Measurements from ENCODE around the gene PYGM. TPM values are rescaled to one million over a fixed set of nuclear protein-coding genes. Genes with fewer than 3 reads are reported as not detected.

PYGM gene
- total and polyA plus RNA-seq, 2 of the 8 experiments (the other 6 are each of a cell fraction or from before 2014, with no cell fraction given), result 9.6 to 10.0 TPM

DNA sequence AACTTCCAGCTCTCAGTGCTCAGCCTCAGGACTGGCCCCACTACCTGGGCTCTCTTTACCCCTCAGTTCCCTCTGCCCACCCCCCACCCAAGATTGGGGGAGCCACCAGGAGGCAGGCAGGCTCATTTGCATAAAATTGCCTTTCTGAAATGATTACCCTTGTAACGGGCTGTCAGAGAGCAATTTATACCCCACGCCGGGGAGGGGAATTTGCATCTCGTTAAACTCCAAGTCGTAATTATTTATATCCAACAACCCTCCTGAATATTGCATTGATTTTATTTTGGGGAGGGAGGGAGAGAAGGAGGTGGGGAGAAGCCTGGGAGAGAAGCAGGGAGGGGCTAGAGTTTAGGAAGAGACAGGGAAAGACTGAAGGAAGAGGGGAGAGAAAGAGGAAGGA, 45.1 kb downstream of the PYGM start (continued):
- TF ChIP-seq, protein P1, sequence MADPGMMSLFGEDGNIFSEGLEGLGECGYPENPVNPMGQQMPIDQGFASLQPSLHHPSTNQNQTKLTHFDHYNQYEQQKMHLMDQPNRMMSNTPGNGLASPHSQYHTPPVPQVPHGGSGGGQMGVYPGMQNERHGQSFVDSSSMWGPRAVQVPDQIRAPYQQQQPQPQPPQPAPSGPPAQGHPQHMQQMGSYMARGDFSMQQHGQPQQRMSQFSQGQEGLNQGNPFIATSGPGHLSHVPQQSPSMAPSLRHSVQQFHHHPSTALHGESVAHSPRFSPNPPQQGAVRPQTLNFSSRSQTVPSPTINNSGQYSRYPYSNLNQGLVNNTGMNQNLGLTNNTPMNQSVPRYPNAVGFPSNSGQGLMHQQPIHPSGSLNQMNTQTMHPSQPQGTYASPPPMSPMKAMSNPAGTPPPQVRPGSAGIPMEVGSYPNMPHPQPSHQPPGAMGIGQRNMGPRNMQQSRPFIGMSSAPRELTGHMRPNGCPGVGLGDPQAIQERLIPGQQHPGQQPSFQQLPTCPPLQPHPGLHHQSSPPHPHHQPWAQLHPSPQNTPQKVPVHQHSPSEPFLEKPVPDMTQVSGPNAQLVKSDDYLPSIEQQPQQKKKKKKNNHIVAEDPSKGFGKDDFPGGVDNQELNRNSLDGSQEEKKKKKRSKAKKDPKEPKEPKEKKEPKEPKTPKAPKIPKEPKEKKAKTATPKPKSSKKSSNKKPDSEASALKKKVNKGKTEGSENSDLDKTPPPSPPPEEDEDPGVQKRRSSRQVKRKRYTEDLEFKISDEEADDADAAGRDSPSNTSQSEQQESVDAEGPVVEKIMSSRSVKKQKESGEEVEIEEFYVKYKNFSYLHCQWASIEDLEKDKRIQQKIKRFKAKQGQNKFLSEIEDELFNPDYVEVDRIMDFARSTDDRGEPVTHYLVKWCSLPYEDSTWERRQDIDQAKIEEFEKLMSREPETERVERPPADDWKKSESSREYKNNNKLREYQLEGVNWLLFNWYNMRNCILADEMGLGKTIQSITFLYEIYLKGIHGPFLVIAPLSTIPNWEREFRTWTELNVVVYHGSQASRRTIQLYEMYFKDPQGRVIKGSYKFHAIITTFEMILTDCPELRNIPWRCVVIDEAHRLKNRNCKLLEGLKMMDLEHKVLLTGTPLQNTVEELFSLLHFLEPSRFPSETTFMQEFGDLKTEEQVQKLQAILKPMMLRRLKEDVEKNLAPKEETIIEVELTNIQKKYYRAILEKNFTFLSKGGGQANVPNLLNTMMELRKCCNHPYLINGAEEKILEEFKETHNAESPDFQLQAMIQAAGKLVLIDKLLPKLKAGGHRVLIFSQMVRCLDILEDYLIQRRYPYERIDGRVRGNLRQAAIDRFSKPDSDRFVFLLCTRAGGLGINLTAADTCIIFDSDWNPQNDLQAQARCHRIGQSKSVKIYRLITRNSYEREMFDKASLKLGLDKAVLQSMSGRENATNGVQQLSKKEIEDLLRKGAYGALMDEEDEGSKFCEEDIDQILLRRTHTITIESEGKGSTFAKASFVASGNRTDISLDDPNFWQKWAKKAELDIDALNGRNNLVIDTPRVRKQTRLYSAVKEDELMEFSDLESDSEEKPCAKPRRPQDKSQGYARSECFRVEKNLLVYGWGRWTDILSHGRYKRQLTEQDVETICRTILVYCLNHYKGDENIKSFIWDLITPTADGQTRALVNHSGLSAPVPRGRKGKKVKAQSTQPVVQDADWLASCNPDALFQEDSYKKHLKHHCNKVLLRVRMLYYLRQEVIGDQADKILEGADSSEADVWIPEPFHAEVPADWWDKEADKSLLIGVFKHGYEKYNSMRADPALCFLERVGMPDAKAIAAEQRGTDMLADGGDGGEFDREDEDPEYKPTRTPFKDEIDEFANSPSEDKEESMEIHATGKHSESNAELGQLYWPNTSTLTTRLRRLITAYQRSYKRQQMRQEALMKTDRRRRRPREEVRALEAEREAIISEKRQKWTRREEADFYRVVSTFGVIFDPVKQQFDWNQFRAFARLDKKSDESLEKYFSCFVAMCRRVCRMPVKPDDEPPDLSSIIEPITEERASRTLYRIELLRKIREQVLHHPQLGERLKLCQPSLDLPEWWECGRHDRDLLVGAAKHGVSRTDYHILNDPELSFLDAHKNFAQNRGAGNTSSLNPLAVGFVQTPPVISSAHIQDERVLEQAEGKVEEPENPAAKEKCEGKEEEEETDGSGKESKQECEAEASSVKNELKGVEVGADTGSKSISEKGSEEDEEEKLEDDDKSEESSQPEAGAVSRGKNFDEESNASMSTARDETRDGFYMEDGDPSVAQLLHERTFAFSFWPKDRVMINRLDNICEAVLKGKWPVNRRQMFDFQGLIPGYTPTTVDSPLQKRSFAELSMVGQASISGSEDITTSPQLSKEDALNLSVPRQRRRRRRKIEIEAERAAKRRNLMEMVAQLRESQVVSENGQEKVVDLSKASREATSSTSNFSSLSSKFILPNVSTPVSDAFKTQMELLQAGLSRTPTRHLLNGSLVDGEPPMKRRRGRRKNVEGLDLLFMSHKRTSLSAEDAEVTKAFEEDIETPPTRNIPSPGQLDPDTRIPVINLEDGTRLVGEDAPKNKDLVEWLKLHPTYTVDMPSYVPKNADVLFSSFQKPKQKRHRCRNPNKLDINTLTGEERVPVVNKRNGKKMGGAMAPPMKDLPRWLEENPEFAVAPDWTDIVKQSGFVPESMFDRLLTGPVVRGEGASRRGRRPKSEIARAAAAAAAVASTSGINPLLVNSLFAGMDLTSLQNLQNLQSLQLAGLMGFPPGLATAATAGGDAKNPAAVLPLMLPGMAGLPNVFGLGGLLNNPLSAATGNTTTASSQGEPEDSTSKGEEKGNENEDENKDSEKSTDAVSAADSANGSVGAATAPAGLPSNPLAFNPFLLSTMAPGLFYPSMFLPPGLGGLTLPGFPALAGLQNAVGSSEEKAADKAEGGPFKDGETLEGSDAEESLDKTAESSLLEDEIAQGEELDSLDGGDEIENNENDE (IDR thresholded peaks at IDR 0.05; ENCODE audit: insufficient replicate concordance, low read length), result no peak
- no peak for TF ChIP-seq HDAC6 (IDR thresholded peaks at IDR 0.05; ENCODE audit: low read depth, low read length)
- no peak for TF ChIP-seq RFX5 (IDR thresholded peaks at IDR 0.05; ENCODE audit: borderline replicate concordance, low read depth, low read length)
- no peak for TF ChIP-seq CBX8 (IDR thresholded peaks at IDR 0.05; ENCODE audit: borderline replicate concordance, low read depth, low read length)
